Retinal pigment epithelial cell (primary cell): ENCODE results near the gene SSC4D.
"Not testable (repeated sequence)": the region's sequence is repeated elsewhere in the genome, so short reads cannot be mapped to it uniquely, and the experiment has no call there.

Experiments used
- DNase-seq: peaks from one replicate; pipeline ENCODE4 v3.0.0-alpha.2; 2010; ENCODE audit warnings: low read depth
- H3K4me3 ChIP-seq: 2 replicates; pipeline ENCODE4 v1.5.1; 2011; ENCODE audit warnings: mild to moderate bottlenecking, low read length, control low read depth, moderate library complexity
- TF ChIP-seq, protein P1 (sequence below): conservative IDR thresholded peaks from 2 replicates; pipeline ENCODE4 v1.5.1; 2011; ENCODE audit warnings: low read depth, low read length, control low read depth, inconsistent platforms

SSC4D gene

DNA sequence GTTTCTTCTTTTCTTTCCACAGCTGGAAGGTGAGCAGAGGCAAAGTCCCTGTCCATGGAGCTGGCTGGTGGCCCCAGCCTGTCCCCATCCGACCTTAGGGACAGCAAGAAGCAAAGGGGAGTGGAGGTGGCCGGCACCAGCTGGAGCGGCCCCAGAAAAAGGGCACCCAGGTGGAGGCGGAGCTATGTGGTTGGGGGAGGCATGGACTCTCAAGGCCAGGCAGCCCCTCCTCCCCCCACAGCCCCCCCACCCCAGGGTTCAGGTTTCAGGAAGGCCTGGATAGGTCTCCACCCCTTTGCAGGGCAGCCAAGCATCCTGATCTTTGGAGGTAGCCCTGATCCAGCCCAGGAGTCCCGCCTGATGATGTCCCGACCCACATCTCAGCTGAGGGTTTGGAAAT lies at the start of gene SSC4D:
Gene SSC4D, minus strand, starts transcription at position 161 of the 400 bp plus-strand sequence. CDS start 5,258 bp downstream, outside the sequence.
- TF ChIP-seq, protein P1, sequence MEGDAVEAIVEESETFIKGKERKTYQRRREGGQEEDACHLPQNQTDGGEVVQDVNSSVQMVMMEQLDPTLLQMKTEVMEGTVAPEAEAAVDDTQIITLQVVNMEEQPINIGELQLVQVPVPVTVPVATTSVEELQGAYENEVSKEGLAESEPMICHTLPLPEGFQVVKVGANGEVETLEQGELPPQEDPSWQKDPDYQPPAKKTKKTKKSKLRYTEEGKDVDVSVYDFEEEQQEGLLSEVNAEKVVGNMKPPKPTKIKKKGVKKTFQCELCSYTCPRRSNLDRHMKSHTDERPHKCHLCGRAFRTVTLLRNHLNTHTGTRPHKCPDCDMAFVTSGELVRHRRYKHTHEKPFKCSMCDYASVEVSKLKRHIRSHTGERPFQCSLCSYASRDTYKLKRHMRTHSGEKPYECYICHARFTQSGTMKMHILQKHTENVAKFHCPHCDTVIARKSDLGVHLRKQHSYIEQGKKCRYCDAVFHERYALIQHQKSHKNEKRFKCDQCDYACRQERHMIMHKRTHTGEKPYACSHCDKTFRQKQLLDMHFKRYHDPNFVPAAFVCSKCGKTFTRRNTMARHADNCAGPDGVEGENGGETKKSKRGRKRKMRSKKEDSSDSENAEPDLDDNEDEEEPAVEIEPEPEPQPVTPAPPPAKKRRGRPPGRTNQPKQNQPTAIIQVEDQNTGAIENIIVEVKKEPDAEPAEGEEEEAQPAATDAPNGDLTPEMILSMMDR = no peak
- no peak within 1 kb of the TSS for H3K4me3 ChIP-seq

DNA sequence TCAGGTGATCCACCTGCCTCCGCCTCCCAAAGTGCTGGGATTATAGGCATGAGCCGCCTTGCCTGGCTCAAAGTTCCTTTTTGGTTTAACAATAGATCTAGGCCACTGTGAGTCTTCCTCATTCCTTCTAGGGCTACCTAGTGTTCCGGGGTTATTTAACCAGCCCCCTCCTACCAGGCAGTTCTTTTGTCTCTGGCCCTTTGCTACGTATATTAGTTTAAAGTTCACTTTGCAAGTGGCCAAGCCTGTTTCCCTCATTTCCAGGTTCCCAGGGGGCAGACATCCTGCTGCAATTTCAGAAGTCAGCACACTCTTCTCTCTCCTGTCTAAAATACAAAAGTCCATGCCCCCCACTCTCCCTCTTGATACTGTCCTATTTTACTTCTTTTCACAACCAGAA lies 49.0 kb upstream of the SSC4D start:
- not testable (repeated sequence) for DNase-seq

More for the DNA sequence above, at the start of gene SSC4D:
- no peak for DNase-seq

GRCh38 chr7:76457017-76457416 lies 47.5 kb upstream of the SSC4D start:
- DNase-seq, H3K4me3 ChIP-seq: not testable (repeated sequence)

More for the DNA sequence above, 49.0 kb upstream of the SSC4D start:
- not testable (repeated sequence) for H3K4me3 ChIP-seq

DNA sequence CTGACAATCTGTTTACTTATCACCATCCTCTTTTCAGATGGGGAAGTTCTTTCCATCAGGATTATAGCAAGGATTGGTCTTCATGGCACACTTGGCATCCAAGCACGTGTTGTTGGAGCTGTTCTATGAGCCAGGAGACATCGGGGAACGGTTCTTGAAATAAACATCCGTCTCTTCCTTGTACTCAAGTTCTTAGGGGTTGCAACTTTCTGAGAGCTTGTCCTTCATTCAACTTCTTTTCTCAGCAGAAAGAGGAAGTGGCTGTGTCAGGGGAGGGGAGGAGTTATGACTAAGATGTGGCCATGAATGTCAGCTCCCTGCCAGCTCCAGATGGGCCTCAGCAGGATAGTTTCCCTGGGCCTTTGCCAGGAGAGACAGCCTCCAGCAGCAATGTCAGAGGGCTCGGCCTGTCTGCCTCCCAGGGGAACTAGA lies 36.1 kb upstream of the SSC4D start:
- H3K4me3 ChIP-seq = not testable (repeated sequence)
- DNase-seq = peak; percentile 16

GRCh38 chr7:76443846-76444245 lies 34.3 kb upstream of the SSC4D start:
- DNase-seq, H3K4me3 ChIP-seq: not testable (repeated sequence)

GRCh38 chr7:76442664-76443446 lies 33.4 kb upstream of the SSC4D start:
- DNase-seq, H3K4me3 ChIP-seq: not testable (repeated sequence)

GRCh38 chr7:76441792-76442191 lies 32.3 kb upstream of the SSC4D start:
- DNase-seq = not testable (repeated sequence)

GRCh38 chr7:76440404-76440803 lies 30.9 kb upstream of the SSC4D start:
- H3K4me3 ChIP-seq, DNase-seq: not testable (repeated sequence)

More at GRCh38 chr7:76441792-76442191, 32.3 kb upstream of the SSC4D start:
- H3K4me3 ChIP-seq = not testable (repeated sequence)

GRCh38 chr7:76439120-76439888 lies 29.8 kb upstream of the SSC4D start:
- DNase-seq = not testable (repeated sequence)

GRCh38 chr7:76437873-76438272 lies 28.4 kb upstream of the SSC4D start:
- not testable (repeated sequence) for H3K4me3 ChIP-seq
- peak; percentile 59 for DNase-seq
- TF ChIP-seq, protein P1 = peak; percentile 54

More at GRCh38 chr7:76439120-76439888, 29.8 kb upstream of the SSC4D start:
- H3K4me3 ChIP-seq = not testable (repeated sequence)

- no peak for DNase-seq
- TF ChIP-seq, protein P1 = no peak
- H3K4me3 ChIP-seq = no peak overlapping the region
Observed at GRCh38 chr7:76430836-76431235, 21.3 kb upstream of the SSC4D start.
